HG03520 (cell line): Measurements from ENCODE around the gene SCYGR4.
"Not testable (repeated sequence)": the region's sequence is repeated elsewhere in the genome, so short reads cannot be mapped to it uniquely, and the experiment has no call there.

Source experiments
- ATAC-seq: cut with Tn5 transposase; IDR thresholded peaks from one replicate; pipeline ENCODE4 v1.9.1; 2021; ENCODE audit warnings: mild to moderate bottlenecking, moderate library complexity; ENCODE audit not compliant: unreplicated experiment

Gene SCYGR4

DNA sequence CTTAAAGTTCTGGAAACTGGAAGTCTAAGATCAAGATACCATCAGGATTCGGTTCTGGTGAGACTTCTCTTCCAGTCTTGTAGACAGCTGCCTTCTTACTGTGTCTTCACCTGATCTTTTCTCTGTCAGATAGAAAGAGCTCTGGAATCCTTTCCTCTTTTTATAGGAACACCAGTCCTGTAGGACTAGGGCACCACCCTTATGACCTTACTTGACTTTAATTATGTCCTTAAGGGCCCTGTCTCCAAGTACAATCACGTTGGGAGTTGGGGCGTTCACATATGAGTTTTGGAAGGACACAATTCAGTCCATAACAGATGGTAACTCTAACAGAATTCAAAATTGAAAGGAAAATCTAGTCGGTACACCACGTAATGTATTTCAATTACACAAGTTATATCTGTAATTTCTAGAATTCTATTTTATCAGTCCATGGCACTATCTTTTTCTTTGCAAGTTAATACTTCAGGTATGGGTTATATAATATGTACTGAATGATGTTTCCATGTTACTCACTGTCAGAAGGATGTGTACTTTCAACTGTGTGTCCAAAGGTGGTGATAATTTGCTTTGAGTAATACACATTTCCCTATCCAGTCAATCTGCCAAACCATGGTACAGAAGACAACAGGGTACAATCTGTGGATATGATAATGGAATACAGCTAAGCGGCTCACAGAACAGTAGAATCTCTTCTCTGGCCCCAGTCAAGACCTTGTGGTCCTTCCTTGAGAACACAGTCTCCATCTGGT lies 48.1 kb downstream of the SCYGR4 start:
- no peak for ATAC-seq

DNA sequence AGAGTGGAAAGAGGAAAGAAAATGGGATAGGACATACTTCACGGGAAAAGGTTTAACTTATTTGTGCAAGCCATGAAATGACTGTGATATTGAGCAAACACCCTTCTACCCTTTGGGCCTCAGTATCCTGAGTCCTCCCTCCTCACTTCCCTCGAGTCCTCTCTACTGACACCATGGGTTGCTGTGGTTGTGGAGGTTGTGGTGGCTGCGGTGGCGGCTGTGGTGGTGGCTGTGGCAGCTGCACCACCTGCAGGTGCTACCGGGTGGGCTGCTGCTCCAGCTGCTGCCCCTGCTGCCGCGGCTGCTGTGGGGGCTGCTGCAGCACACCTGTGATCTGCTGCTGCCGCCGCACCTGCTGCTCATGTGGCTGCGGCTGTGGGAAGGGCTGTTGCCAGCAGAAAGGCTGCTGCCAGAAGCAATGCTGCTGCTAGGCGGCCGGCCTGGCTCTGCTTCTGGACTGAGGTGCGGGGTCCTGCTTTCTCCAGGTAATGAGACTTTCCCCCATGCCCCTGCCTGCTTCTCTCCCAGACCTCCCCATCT lies 49.4 kb downstream of the SCYGR4 start, which contains the start of gene SCYGR5:
Gene SCYGR5 (plus strand): TSS at position 174 of the 540 bp plus-strand sequence. CDS start 0 bp downstream, at position 174.
- not testable (repeated sequence) for ATAC-seq
